Cerebellar nuclear complex (tissue), 1 donor: ENCODE results near the gene ETFA.
"Not testable (repeated sequence)": the region's sequence is repeated elsewhere in the genome, so short reads cannot be mapped to it uniquely, and the experiment has no call there.

Source experiments
- DNase-seq, 2 experiments: peaks; one replicate each; lab custom pipeline; 2025; lab: John Stamatoyannopoulos, UW

ETFA gene

DNA sequence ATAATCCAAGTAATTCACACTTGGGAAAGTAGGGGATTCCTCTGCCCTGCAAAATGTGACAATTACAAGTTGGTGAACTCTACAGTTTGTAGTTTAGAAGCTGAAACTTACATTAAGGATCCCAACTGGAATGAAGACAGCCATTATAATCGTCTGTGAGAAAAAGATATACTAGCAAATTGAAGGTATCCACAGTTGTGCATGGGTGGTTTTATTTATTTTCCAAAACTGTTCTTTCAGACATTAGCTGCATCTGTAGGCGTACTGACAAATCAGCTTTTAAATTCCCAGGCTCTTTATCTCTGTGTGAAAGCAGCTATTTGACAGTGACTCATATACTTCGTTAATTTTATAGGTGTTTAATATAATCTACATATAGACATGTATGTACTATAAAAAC lies 12.8 kb upstream of the ETFA start:
- no peak for DNase-seq

DNA sequence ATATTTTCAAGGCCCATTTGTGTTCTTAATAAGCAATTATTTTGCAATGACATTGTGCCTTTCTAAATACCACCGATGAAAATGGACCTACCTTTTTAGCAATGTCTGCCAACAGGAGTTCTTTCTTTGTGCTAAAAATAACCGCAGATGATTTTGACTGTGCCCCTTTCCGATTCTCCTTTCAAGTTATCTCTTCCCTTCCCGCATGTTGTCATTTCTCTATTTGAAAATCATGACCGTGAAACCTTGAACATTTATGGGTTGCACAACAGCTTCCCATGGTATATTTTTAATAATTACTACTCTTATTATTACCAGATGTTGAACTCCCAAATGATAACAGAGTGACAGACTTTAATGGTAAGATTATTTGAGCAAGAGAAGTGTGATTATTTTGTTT lies 10.3 kb upstream of the ETFA start:
- DNase-seq: no peak

DNA sequence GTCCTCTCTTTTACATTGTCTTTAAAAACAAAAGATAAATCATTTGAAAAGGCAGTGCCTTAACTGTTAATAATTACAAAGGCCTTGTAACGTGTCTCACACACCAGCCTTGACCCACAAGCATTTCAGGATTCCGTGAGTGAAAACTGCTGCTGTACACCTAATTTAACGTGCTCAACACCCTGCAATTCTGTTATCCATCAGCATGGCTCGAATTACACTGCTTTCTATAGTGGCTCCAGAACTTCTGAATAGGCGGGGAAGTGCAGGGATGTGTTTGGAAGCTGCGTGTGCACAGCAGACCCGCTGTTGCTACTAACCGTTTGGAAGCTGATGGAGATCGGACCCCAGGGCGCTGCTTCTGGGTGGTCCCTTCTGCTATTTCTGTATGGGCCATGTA lies 9.9 kb upstream of the ETFA start:
- no peak for DNase-seq

DNA sequence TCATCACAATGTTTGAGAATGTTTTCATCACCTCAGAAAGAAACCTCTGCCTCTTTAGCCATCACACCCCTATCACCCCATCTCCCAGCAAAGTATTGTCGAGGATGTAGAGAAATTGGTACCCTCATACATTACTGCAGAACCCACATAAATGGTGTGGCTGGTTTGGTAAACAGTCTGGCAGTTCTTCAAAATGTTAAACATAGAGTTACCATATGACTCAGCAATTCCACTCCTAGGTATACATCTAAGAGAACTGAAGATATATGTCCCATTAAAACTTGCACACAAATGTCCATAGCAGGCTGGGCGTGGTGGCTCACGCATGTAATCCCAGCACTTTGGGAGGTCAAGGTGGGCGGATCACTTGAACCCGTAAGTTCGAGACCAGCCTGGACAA lies 8.7 kb upstream of the ETFA start:
- DNase-seq: no peak

DNA sequence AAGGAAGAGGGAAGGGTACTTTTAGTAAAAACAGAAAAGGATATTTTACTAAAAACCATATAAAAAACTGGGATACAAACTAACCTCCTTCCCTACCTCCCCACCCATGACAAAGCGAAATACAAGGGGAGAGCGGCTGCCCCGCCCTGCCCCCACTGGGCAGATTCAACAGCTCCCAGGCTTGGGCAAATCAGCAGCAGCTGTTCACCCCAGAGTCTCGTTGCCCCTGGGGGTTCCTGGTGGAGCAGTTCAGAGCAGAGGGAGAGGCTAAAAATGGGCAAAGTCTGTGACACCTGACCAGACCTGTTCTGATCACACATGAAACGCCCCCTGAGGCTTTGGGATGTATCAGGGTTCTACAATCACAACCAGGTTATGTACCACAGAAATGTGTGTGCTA lies 2.5 kb upstream of the ETFA start:
- DNase-seq: no peak

DNA sequence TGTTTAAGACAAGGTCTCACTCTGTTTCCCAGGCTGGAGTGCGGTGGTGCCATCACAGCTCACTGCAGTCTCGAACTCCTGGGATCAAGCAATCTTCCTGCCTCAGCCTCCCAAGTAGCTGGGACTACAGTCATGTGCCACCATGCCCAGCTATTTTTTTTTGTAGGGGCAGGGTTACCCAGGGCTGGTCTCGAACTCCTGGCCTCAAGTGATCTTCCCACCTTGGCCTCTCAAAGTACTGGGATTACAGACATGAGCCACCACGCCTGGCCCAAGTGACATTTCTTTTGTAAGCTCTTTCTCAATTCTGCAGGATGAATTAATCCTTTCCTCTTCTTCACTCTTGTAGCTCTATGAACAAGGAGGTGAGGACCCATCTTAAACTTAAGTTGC lies 1.9 kb upstream of the ETFA start:
- DNase-seq: not testable (repeated sequence)

DNA sequence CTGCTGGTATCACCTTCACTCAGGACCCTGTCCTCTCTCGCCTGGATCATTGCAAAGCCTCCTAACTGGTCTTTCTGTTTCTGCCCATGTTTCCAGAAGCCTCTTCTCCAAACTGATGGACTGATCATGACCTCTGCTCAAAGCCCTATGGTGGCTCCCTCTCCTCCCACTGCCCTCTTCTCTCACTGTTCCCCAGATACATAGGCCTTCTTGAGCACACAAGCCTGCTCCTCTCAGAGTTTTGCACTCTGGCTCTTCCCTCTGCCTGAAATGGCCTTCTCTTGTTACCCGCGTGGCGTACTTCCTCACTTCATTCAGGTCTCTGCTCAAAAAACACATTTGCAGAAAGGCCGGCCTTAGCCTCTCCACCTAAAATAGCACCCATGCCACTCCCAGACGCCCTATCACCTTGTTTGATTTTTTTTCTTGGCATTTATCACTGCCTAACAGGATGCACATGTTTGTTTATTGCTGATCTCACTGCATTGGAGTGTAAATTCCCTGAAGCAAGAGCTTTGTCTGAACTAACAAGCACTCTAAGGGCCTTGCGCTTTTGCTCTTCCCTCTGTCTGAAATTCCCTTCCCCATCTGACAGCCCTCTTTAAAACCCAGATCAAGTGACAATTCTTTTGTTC lies 1.4 kb upstream of the ETFA start:
- no peak for DNase-seq

DNA sequence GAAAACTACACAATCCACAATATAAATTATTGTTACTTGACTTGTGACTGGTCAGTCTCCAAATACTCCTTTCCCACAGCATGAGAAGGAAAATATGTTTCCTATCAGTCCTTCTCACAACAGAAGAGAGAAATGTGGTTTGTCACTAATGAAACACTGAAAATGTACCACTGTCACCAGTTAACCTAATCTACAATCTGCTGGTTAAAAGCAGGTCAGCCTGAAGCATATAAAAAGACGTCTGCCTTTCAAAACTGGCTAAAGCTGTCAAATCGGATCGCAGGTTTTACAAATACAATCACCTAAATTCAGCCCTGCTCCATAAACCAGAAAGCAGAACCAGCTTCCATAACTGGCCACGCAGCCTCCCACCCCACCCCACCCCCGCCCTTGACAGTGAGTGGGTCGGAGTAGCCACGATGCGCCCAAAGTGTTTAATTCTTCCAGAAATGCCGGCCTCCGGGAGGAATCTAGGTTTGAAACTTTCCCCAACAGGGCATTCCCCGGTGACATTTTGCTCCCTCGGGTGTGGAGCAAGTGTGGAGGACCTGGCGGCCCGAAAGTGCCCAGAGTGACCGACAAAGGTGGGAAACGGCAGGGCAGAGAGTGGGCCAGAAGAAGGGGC lies 682 bp downstream of the ETFA start:
- DNase-seq: no peak

DNA sequence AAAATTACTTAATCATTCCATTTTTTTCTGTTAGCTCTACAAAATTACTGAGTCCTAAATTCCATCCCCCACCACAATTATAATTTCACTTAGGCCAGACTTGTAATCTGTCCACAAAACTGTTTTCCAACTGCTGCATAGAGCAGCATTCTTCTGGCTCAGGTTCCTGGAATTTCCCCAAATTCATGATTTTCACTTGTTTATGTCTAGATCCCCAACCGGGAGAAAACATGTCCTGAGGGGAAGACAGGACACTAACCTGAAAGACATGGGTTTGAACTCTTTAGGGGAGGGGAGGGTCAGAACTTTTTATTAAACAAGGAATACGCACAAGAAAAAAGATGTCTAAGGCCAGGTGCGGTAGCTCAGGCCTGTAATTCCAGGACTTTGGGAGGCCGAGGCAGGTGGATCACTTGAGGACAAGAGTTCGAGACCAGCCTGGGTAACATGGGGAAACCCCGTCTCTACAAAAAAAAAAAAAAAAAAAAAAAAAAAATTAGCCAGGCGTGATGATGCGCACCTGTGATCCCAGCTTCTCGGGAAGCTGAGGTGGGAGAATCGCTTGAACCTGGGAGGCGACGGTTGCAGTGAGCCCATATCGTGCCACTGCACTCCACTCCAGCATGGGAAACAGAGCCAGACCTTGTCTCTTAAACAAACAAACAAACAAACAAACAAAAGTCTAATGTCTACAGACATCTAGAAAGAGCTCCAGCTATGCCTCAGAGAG lies 1.5 kb downstream of the ETFA start:
- DNase-seq: no peak

DNA sequence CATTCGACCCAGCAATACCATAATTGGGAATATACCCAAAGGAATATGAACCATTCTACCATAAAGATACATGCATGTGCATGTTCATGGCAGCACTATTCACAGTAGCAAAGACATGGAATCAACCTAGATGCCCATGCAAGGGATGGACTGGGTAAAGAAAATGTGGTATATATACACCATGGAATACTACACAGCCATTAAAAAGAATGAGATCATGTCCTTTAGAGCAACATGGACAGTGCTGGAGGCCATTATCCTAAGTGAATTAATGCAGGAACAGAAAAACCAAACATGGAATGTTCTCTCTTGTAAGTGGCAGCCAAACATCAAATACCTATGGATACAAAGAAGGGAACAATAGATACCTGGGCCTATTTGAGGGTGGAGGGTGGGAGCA lies 7.4 kb downstream of the ETFA start:
- DNase-seq: no peak

DNA sequence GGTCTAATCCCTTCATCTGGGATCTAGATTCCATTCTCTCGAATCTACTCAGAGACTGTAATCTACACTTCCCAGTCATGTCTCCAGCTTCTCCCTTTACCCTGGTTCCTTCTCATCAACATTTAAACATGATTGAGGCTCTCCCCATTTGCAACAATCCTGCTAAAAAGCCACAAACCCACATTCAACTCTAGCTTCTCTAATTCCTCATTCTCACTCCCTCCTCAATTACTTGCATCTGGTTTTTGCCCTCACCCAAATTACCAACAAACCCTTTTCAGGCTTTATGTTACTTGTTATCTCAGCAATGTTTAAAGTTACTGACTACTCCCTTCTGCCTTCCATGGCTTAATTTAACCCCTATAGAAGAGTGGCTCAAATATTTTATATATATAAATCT lies 11.5 kb downstream of the ETFA start:
- no peak for DNase-seq

DNA sequence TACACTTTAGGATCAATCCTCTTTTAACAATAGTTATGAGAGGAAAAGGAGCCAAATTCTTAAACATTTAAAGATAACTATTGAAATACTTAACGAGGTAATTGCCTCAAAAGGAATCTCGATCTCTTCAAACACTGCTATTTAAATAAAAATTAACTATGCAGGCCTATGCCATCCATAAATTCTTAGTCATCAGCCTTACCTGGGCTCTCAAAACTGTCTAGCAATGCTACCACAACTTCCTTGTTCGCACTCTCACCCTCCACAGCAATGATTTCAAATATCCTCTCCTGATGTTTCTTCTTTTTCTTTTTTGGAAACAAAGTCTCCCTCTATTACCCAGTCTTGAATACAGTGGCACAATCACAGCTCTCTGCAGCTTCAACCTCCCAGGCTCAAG lies 12.3 kb downstream of the ETFA start:
- DNase-seq: no peak

DNA sequence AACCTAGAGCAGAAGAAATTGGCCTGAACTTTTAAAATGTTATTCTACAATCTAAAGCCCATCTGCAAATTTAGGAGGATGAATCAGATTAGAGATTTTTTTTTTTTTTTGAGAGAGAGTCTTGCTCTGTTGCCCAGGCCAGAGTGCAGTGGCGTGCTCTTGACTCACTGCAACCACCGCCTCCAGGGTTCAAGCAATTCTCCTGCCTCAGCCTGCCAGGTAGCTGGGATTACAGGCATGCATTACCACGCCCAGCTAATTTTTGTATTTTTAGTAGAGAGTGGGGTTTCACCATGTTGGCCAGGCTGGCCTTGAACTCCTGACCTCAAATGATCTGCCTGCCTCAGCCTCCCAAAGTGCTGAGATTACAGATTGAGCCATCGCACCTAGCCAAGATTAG lies 13.3 kb downstream of the ETFA start:
- DNase-seq: not testable (repeated sequence)

DNA sequence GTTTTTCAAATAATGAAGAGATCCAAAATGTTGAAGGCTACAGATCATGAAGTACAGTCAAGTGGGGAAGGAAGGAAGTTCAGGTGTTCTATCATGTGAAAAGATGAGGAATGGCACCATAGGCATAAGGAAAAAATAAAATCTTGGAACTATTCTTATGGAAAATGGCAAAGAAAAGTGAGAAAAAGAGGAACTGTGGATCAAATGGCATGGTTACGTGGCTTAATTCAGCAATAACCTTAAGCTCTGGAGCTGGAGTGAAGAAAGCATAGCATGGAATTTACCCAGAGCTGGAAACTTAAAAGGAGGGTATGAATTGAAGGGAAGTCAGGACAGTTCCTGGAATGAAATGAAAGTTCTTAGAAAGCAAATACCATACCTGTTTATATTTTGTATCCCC lies 14.4 kb downstream of the ETFA start:
- DNase-seq: no peak

DNA sequence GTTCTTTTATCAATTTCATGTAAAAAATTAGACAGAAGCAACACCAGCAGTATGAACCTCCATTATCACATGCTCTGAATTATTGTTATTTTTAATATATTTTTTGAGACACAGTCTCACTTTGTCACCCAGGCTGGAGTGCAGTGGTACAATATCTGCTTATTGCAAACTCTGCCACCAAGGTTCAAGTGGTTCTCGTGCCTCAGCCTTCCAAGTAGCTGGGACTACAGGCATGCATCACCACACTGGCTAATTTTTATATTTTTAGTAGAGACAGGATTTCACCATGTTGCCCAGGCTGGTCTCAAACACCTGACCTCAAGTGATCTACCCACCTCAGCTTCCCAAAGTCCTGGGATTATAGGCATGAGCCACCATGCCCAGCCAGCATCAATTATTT lies 16.8 kb downstream of the ETFA start:
- DNase-seq: not testable (repeated sequence)

DNA sequence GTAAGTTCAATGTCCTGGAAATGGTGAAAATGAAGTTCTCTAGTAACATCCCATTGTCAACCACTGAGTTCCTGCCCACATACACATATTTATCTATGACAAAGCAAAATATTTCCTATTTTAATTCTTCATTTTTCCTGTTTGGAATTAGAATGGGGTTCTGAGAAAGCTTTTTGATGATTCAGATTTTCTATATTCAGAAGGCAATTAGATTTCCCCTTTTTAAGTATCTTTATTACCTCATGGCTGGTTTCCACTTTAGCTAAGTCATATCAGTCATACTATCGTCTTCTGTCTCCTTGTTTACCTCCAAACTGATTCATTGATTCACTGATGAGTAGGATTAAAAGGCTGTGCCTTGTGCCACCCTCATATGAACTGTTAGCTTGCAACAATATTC lies 17.9 kb downstream of the ETFA start:
- DNase-seq: no peak

DNA sequence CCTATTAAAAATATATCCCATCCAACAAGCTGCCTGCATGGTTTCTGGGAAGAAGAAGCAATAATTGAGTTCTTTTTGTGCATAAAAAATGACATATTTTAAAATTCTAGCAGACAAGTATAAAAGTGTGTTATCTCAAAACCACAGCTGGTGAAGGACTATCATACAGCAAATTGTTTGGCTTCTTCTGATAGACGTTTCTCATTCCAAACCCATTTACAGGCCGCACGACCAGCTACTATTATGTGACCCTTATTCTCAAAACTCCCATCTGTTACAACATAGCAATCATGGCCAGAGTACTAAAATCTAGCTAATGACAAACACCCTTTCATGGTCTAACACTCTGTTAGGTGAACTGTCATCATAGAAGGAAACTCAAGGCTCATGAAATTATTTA lies 21.7 kb downstream of the ETFA start:
- no peak for DNase-seq

DNA sequence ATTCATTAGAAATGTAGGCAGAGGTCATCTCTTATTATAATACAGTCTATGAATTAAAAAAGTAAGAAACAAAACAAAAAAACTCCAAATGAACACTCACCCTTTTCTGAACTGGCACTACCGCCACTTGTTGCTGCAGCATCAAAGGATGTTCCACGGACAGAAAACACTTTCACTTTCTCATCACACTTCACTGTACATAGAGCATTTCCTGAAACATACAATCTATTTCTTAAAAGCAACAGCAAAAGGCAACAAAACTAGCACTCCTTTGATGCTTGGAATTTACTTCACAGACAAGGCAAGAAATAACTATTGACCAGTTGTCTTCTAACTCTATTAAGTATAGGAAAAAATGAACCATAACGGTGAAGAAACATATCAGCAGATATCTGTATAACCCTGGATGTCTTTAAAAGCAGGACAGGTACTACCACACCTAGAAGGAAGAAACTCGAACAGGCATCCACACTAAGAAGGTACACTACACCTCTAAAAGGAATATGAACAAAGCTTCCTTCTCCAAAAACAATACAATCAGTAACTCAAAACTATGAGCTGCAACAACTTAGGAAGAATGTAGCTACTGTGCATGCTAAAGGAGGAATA lies 24.9 kb downstream of the ETFA start:
- no peak for DNase-seq

DNA sequence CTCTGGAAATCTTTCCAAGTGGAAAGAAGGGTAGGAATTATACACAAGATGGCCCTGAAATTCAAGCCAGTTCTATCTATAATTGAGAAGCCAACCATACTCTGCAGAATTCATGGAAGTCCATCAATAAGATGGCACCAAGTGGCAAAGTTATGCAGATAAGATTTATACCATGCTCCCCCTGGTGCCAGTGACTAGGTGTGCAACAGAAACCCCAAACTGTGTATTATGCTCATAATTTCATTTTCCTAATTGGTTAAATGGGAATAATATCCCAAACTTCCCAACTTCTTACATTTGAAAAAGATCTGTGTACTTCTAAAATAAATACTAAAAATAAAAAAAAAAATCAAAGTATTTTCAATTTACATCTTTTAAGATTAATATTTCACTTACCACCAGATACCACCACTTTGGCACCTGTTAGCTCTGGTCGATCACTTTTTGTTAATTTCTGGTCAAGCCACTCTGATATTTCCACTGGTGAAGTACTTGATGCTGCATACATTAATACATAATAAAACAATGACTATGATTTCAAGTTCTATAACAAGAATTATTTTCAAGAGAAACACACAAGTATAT lies 25.9 kb downstream of the ETFA start:
- DNase-seq: no peak

DNA sequence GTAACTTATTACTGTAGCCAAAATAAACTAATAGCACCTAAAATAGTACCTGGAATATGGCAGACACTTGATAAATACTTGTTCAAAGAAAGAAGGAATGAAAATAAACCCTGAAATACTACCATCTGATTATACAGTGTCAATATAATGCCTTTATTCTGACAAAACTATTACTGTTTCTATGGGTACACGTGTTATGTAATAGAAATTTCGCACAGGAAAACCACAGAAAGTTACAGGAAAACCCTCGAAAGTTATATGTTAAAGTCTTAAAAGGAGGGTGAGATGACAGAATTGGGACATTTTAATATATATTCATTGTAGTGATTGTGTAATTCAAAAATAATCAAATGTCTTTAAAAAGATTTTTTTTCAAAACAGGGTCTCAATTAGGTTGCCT lies 28.8 kb downstream of the ETFA start:
- DNase-seq: no peak

DNA sequence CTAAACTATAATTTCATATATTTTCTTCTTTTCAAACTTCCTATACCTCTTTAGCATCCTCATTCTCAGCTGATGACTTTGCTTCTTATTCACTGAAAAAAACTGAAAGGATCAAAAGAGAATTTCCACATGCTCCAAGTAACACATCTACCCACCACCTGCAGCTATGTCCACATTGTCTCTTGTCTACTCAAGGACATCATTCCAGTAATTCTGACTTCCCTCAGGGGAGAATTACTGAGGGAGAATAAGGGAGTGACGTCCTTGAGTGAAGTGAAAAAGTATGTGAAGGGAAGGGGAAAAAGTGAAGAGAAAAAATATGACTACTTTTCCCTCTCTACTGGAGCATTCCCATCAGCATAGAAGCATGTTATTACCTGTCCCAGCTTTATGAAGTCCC lies 32.6 kb downstream of the ETFA start:
- no peak for DNase-seq

DNA sequence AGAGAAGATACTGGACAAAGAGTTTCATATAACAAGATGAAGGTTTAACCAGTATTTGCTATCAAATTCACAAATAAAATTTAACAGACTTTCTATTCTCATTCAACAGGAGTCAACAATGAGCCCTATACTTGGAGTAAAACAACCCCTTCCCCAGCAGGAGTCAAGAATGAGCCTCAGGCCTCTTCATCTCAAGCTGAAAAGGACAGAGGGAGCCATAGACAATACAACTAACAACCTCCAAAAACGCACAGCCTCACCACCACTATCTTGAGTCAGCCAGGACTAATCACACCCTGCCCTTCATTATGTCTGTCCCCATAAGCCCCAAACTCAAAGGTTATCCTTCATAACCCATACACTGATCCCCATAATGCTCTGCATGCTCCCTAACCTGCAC lies 36.4 kb downstream of the ETFA start:
- no peak for DNase-seq

DNA sequence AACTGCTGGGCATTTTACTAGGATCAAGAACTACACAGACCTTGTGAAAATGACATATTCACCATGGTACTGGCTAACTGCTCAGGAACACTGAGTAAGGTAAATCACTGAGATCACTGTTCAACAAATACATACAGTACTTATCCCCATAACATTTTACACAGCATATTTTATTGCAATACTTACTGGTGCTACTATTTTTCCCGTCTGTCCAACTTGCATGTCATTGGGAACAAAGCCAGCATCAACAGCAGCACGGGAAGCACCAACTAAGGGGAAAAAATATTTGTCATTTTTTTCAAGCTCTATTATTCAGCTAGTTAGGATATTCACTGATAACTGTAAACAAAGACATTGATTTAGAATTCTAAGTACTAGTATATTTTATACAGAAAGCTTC lies 37.0 kb downstream of the ETFA start:
- no peak for DNase-seq
